Measurements from ENCODE around the gene IL1RAPL1.

DNA sequence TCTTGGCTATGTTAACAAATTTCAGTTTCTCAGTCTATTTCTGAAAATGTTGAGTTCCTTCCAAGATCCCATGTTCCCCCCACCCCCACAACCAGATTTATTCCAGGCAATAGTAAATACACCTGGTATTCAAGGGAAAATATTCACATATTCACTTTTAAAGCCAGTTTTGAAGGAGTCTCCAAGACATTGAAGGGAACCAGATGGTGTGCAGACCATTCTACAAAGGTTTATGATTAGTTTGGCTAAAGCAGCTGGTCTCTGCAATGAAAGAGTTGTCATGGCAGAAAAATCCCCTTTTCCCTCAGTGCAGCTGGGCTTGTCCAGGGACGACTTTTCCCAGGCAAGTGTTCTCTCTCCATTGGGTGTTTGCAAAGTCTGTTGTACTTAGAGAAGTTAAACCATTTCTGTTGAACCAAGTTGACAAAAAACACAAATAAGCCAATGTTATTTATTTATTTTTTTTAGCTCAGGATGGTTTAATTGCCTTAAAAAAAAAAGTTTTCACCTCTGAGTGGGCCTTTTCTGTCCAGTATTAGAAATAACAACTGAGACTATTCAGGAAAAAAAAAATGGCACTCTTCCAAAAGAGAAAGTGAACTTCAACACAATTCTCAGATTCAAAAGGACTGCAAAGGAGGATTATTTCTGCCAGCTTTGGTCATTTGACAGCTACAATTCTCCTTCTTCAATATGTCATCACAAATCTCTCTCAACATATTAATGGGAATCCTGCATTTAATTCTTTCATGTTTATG lies 410.6 kb downstream of the IL1RAPL1 start:
- no peak for TF ChIP-seq EZH2 (IDR thresholded peaks at IDR 0.05; ENCODE audit: low read depth, unreplicated experiment)
- no peak for TF ChIP-seq POLR2AphosphoS5 (IDR thresholded peaks at IDR 0.05; ENCODE audit: low read depth)
- TF ChIP-seq, protein P1, sequence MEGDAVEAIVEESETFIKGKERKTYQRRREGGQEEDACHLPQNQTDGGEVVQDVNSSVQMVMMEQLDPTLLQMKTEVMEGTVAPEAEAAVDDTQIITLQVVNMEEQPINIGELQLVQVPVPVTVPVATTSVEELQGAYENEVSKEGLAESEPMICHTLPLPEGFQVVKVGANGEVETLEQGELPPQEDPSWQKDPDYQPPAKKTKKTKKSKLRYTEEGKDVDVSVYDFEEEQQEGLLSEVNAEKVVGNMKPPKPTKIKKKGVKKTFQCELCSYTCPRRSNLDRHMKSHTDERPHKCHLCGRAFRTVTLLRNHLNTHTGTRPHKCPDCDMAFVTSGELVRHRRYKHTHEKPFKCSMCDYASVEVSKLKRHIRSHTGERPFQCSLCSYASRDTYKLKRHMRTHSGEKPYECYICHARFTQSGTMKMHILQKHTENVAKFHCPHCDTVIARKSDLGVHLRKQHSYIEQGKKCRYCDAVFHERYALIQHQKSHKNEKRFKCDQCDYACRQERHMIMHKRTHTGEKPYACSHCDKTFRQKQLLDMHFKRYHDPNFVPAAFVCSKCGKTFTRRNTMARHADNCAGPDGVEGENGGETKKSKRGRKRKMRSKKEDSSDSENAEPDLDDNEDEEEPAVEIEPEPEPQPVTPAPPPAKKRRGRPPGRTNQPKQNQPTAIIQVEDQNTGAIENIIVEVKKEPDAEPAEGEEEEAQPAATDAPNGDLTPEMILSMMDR (conservative IDR thresholded peaks at IDR 0.05; ENCODE audit: low read depth in 2 of 2) = no peak
- no peak for TF ChIP-seq NANOG (IDR thresholded peaks at IDR 0.05; ENCODE audit: borderline replicate concordance)

Data from GM23338 (cell line).